Vagina (tissue), 2 donors: Measurements from ENCODE around the gene RYR1. TPM values are rescaled to one million over a fixed set of nuclear protein-coding genes. Genes with fewer than 3 reads are reported as not detected.

Source experiments
- DNase-seq, 2 donors: peaks; one replicate each; pipeline ENCODE4 v3.0.0-alpha.2; 2017; ENCODE audit errors: extremely low spot score in 2 of 2
- H3K27ac ChIP-seq: fragments of 200-600 bp; sonication (generic); one replicate; pipeline ENCODE4 v1.5.1; 2019
- H3K27me3 ChIP-seq: fragments of 200-600 bp; sonication (generic); one replicate; pipeline ENCODE4 v1.5.1; 2019
- H3K36me3 ChIP-seq, 2 donors: fragments of 200-600 bp; sonication (generic); one replicate each; pipeline ENCODE4 v1.5.1; 2017 to 2019
- H3K4me1 ChIP-seq: fragments of 200-600 bp; sonication (generic); one replicate; pipeline ENCODE4 v1.5.1; 2019
- H3K4me3 ChIP-seq, 2 donors: fragments of 200-600 bp; sonication (generic); 1 replicate in 1 of 2; 2 replicates in 1 of 2; pipeline ENCODE4 v1.5.1; 2016 to 2019
- H3K9me3 ChIP-seq: fragments of 200-600 bp; sonication (generic); one replicate; pipeline ENCODE4 v1.5.1; 2019
- POLR2A ChIP-seq, 2 donors: fragments of 450-650 bp; IDR thresholded peaks; one replicate each; pipeline ENCODE4 v1.6.1; 2017; ENCODE audit warnings: antibody characterized with exemption in 2 of 2, mild to moderate bottlenecking in 2 of 2, moderate library complexity in 2 of 2
- POLR2AphosphoS5 ChIP-seq, 2 donors: sonication (generic); formaldehyde crosslinking; IDR thresholded peaks; one replicate each; pipeline ENCODE4 v1.9.0; 2017; ENCODE audit warnings: antibody characterized with exemption in 2 of 2, mild to moderate bottlenecking in 2 of 2, low read depth in 1 of 2; ENCODE audit not compliant: insufficient read depth in 1 of 2
- intact Hi-C: fragments of 100-400 bp; cut with DNase I; formaldehyde crosslinking; loops from one replicate; pipeline ENCODE4 v1.15.1; 2023
- total RNA-seq: library from RNA; depleted of rRNA; stranded (reverse); fragments of >200 nt; gene quantifications from one replicate; pipeline ENCODE4 v1.2.3, GENCODE V29; 2016
- TF ChIP-seq, protein P1 (sequence below), 3 experiments: fragments of 450-650 bp in 2 of 3; fragments of 200-600 bp in 1 of 3; sonication (generic) in 1 of 3; IDR thresholded peaks; one replicate each; pipeline ENCODE4 v1.5.1; 2017 to 2019; ENCODE audit warnings: antibody characterized with exemption in 3 of 3, mild to moderate bottlenecking in 2 of 3, moderate library complexity in 2 of 3

RYR1 gene
- total RNA-seq, 1 donor from 2014 or later = 1.5 TPM

GRCh38 chr19:38475176-38475575 is 41.7 kb downstream of the RYR1 start:
- DNase-seq = no peak
- no peak for TF ChIP-seq POLR2AphosphoS5 (IDR thresholded peaks at IDR 0.05; ENCODE audit: insufficient read depth in 1 of 2, low read depth in 1 of 2)
- TF ChIP-seq, protein P1, sequence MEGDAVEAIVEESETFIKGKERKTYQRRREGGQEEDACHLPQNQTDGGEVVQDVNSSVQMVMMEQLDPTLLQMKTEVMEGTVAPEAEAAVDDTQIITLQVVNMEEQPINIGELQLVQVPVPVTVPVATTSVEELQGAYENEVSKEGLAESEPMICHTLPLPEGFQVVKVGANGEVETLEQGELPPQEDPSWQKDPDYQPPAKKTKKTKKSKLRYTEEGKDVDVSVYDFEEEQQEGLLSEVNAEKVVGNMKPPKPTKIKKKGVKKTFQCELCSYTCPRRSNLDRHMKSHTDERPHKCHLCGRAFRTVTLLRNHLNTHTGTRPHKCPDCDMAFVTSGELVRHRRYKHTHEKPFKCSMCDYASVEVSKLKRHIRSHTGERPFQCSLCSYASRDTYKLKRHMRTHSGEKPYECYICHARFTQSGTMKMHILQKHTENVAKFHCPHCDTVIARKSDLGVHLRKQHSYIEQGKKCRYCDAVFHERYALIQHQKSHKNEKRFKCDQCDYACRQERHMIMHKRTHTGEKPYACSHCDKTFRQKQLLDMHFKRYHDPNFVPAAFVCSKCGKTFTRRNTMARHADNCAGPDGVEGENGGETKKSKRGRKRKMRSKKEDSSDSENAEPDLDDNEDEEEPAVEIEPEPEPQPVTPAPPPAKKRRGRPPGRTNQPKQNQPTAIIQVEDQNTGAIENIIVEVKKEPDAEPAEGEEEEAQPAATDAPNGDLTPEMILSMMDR (IDR thresholded peaks at IDR 0.05) = no peak
- TF ChIP-seq POLR2A (IDR thresholded peaks at IDR 0.05) = no peak
- H3K36me3 ChIP-seq = no peaks in the 10 kb centered on the region
- H3K4me3 ChIP-seq = no peak overlapping the region
- H3K4me1 ChIP-seq = no peaks in the 10 kb centered on the region
- H3K27ac ChIP-seq = no peak overlapping the region
- H3K27me3 ChIP-seq = no peaks in the 10 kb centered on the region
- no peaks in the 10 kb centered on the region for H3K9me3 ChIP-seq
- intact Hi-C loops = no loop called here

- Histone ChIP-seq H3K27ac (no peak overlapping the region), H3K9me3 (no peaks in the 10 kb centered on the region), H3K36me3 (no peaks in the 10 kb centered on the region), H3K27me3 (no peaks in the 10 kb centered on the region), H3K4me3 (no peak overlapping the region), H3K4me1 (no peaks in the 10 kb centered on the region)
- no peak for DNase-seq
- intact Hi-C loops = no loop called here
- TF ChIP-seq, protein P1 (IDR thresholded peaks at IDR 0.05) = no peak
- TF ChIP-seq POLR2A (IDR thresholded peaks at IDR 0.05) (no peak), POLR2AphosphoS5 (IDR thresholded peaks at IDR 0.05; ENCODE audit: insufficient read depth in 1 of 2, low read depth in 1 of 2) (no peak)
Observed at GRCh38 chr19:38478273-38478971, 44.9 kb downstream of the RYR1 start.

DNA sequence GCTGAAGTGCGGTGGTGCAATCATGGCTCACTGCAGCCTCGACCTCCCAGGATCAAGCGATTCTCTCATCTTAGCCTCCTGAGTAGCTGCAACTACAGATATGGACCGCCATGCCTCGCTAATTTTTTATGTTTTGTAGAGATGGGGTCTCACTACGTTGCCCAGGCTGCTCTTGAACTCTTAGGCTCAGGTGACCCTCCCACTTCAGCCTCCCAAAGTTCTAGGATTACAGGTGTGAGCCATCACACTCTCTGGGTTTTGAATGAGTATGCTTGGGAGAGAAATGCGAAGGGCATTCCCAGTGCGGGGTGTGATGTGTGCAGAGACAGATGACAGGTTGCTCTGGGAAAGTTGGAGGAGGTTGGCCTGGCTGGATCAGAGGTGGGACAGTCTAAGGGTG is 49.0 kb downstream of the RYR1 start:
- H3K27me3 ChIP-seq = no peaks in the 10 kb centered on the region
- intact Hi-C loops = no loop called here
- DNase-seq = no peak
- TF ChIP-seq POLR2A (IDR thresholded peaks at IDR 0.05) (no peak), POLR2AphosphoS5 (IDR thresholded peaks at IDR 0.05; ENCODE audit: insufficient read depth in 1 of 2, low read depth in 1 of 2) (no peak)
- TF ChIP-seq, protein P1 (IDR thresholded peaks at IDR 0.05) = no peak
- H3K4me1 ChIP-seq = no peaks in the 10 kb centered on the region
- no peaks in the 10 kb centered on the region for H3K36me3 ChIP-seq
- no peak overlapping the region for H3K4me3 ChIP-seq
- no peaks in the 10 kb centered on the region for H3K9me3 ChIP-seq
- no peak overlapping the region for H3K27ac ChIP-seq

DNA sequence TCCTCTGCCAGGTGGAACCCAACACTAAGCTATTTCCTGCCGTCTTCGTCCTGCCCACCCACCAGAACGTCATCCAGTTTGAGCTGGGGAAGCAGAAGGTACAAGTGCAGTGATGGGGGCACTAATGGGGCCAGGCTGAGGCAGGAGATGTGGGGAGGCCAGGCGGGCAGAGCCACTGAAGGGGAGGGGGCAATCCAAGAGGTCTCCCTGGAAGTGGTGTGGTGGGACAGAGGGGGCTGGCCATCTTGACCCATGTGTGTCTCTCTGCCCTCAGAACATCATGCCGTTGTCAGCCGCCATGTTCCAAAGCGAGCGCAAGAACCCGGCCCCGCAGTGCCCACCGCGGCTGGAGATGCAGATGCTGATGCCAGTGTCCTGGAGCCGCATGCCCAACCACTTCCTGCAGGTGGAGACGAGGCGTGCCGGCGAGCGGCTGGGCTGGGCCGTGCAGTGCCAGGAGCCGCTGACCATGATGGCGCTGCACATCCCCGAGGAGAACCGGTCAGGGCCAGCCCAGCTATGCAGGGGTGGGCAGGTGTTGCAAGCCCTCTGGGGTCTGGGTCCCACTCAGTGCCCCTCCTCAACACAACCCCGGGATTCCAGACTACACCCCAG is 49.6 kb downstream of the RYR1 start:
- TF ChIP-seq POLR2AphosphoS5 (IDR thresholded peaks at IDR 0.05; ENCODE audit: insufficient read depth in 1 of 2, low read depth in 1 of 2) (no peak), POLR2A (IDR thresholded peaks at IDR 0.05) (no peak)
- TF ChIP-seq, protein P1 (IDR thresholded peaks at IDR 0.05) = no peak

DNA sequence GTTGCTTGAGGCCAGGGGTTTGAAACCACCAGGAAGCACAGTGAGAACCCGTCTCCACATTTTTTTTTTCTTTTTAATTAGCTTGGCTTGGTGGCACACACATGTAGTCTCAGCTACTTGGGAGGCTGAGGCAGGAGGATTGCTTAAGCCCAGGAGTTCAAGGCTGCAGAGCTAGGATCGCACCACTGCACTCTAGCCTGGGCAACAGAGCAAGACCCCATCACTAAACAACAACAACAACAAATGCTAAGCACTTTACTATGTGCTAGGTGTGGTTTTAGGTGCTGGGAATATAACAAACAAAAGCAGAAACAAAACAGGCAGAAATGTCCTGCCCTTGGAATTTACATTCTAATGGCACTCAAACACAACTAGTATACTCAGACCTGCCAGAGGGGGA is 51.3 kb downstream of the RYR1 start:
- no peak for DNase-seq
- Histone ChIP-seq H3K4me3 (no peak overlapping the region), H3K27me3 (no peaks in the 10 kb centered on the region), H3K9me3 (no peaks in the 10 kb centered on the region), H3K36me3 (no peaks in the 10 kb centered on the region), H3K4me1 (no peaks in the 10 kb centered on the region), H3K27ac (no peak overlapping the region)
- intact Hi-C loops = no loop called here
- TF ChIP-seq POLR2A (IDR thresholded peaks at IDR 0.05) (no peak), POLR2AphosphoS5 (IDR thresholded peaks at IDR 0.05; ENCODE audit: insufficient read depth in 1 of 2, low read depth in 1 of 2) (no peak)
- TF ChIP-seq, protein P1 (IDR thresholded peaks at IDR 0.05) = no peak

More for the DNA sequence above, 49.6 kb downstream of the RYR1 start:
- no peaks in the 10 kb centered on the region for H3K36me3 ChIP-seq
- no peak for DNase-seq
- H3K27ac ChIP-seq = no peak overlapping the region
- intact Hi-C loops = no loop called here
- no peaks in the 10 kb centered on the region for H3K27me3 ChIP-seq
- no peaks in the 10 kb centered on the region for H3K4me1 ChIP-seq
- H3K9me3 ChIP-seq = no peaks in the 10 kb centered on the region
- no peak overlapping the region for H3K4me3 ChIP-seq
